ENCODE measurements around the gene SFXN3. TPM values are rescaled to one million over a fixed set of nuclear protein-coding genes. Genes with fewer than 3 reads are reported as not detected.

Gene SFXN3
- total and polyA plus RNA-seq, 2 of the 13 experiments (the other 11 are each of a cell fraction or from before 2014, with no cell fraction given): 16.8 to 71.5 TPM

GRCh38 chr10:101031796-101032636 lies 982 bp downstream of the SFXN3 start (continued):
- TF ChIP-seq, protein P1, sequence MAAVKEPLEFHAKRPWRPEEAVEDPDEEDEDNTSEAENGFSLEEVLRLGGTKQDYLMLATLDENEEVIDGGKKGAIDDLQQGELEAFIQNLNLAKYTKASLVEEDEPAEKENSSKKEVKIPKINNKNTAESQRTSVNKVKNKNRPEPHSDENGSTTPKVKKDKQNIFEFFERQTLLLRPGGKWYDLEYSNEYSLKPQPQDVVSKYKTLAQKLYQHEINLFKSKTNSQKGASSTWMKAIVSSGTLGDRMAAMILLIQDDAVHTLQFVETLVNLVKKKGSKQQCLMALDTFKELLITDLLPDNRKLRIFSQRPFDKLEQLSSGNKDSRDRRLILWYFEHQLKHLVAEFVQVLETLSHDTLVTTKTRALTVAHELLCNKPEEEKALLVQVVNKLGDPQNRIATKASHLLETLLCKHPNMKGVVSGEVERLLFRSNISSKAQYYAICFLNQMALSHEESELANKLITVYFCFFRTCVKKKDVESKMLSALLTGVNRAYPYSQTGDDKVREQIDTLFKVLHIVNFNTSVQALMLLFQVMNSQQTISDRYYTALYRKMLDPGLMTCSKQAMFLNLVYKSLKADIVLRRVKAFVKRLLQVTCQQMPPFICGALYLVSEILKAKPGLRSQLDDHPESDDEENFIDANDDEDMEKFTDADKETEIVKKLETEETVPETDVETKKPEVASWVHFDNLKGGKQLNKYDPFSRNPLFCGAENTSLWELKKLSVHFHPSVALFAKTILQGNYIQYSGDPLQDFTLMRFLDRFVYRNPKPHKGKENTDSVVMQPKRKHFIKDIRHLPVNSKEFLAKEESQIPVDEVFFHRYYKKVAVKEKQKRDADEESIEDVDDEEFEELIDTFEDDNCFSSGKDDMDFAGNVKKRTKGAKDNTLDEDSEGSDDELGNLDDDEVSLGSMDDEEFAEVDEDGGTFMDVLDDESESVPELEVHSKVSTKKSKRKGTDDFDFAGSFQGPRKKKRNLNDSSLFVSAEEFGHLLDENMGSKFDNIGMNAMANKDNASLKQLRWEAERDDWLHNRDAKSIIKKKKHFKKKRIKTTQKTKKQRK (IDR thresholded peaks at IDR 0.05; ENCODE audit: low read length): no peak
- TF ChIP-seq KLF12 (CRISPR knock-in tag; IDR thresholded peaks at IDR 0.05; ENCODE audit: borderline replicate concordance) (0 out of 2 replicates have a peak, but pooled peaks have one; percentile 42), ZNF225 (CRISPR knock-in tag; IDR thresholded peaks at IDR 0.05) (no peak), ZNF607 (CRISPR knock-in tag; IDR thresholded peaks at IDR 0.05; ENCODE audit: borderline replicate concordance) (0 out of 2 replicates have a peak, but pooled peaks have one; percentile 28), SRSF1 (optimal IDR thresholded peaks at IDR 0.05; ENCODE audit: low read depth, low read length) (peak; percentile 1), ZNF7 (CRISPR knock-in tag; IDR thresholded peaks at IDR 0.05) (no peak), SKI (IDR thresholded peaks at IDR 0.05; ENCODE audit: partially characterized antibody) (peak; percentile 77), ZEB1 (IDR thresholded peaks at IDR 0.05; ENCODE audit: insufficient replicate concordance, low read depth) (peak; percentile 59), ONECUT2 (CRISPR knock-in tag; IDR thresholded peaks at IDR 0.05) (no peak), ERF (CRISPR knock-in tag; IDR thresholded peaks at IDR 0.05) (no peak), JDP2 (CRISPR knock-in tag; IDR thresholded peaks at IDR 0.05; ENCODE audit: borderline replicate concordance) (no peak), ZNF772 (CRISPR knock-in tag; IDR thresholded peaks at IDR 0.05) (no peak; the same call in 1 of the 2 replicates)
- TF ChIP-seq, protein P2, sequence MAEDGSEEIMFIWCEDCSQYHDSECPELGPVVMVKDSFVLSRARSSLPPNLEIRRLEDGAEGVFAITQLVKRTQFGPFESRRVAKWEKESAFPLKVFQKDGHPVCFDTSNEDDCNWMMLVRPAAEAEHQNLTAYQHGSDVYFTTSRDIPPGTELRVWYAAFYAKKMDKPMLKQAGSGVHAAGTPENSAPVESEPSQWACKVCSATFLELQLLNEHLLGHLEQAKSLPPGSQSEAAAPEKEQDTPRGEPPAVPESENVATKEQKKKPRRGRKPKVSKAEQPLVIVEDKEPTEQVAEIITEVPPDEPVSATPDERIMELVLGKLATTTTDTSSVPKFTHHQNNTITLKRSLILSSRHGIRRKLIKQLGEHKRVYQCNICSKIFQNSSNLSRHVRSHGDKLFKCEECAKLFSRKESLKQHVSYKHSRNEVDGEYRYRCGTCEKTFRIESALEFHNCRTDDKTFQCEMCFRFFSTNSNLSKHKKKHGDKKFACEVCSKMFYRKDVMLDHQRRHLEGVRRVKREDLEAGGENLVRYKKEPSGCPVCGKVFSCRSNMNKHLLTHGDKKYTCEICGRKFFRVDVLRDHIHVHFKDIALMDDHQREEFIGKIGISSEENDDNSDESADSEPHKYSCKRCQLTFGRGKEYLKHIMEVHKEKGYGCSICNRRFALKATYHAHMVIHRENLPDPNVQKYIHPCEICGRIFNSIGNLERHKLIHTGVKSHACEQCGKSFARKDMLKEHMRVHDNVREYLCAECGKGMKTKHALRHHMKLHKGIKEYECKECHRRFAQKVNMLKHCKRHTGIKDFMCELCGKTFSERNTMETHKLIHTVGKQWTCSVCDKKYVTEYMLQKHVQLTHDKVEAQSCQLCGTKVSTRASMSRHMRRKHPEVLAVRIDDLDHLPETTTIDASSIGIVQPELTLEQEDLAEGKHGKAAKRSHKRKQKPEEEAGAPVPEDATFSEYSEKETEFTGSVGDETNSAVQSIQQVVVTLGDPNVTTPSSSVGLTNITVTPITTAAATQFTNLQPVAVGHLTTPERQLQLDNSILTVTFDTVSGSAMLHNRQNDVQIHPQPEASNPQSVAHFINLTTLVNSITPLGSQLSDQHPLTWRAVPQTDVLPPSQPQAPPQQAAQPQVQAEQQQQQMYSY (CRISPR knock-in tag; IDR thresholded peaks at IDR 0.05): no peak
- TF ChIP-seq, protein P3, sequence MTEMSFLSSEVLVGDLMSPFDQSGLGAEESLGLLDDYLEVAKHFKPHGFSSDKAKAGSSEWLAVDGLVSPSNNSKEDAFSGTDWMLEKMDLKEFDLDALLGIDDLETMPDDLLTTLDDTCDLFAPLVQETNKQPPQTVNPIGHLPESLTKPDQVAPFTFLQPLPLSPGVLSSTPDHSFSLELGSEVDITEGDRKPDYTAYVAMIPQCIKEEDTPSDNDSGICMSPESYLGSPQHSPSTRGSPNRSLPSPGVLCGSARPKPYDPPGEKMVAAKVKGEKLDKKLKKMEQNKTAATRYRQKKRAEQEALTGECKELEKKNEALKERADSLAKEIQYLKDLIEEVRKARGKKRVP (CRISPR knock-in tag; IDR thresholded peaks at IDR 0.05): no peak
- TF ChIP-seq, protein P4, sequence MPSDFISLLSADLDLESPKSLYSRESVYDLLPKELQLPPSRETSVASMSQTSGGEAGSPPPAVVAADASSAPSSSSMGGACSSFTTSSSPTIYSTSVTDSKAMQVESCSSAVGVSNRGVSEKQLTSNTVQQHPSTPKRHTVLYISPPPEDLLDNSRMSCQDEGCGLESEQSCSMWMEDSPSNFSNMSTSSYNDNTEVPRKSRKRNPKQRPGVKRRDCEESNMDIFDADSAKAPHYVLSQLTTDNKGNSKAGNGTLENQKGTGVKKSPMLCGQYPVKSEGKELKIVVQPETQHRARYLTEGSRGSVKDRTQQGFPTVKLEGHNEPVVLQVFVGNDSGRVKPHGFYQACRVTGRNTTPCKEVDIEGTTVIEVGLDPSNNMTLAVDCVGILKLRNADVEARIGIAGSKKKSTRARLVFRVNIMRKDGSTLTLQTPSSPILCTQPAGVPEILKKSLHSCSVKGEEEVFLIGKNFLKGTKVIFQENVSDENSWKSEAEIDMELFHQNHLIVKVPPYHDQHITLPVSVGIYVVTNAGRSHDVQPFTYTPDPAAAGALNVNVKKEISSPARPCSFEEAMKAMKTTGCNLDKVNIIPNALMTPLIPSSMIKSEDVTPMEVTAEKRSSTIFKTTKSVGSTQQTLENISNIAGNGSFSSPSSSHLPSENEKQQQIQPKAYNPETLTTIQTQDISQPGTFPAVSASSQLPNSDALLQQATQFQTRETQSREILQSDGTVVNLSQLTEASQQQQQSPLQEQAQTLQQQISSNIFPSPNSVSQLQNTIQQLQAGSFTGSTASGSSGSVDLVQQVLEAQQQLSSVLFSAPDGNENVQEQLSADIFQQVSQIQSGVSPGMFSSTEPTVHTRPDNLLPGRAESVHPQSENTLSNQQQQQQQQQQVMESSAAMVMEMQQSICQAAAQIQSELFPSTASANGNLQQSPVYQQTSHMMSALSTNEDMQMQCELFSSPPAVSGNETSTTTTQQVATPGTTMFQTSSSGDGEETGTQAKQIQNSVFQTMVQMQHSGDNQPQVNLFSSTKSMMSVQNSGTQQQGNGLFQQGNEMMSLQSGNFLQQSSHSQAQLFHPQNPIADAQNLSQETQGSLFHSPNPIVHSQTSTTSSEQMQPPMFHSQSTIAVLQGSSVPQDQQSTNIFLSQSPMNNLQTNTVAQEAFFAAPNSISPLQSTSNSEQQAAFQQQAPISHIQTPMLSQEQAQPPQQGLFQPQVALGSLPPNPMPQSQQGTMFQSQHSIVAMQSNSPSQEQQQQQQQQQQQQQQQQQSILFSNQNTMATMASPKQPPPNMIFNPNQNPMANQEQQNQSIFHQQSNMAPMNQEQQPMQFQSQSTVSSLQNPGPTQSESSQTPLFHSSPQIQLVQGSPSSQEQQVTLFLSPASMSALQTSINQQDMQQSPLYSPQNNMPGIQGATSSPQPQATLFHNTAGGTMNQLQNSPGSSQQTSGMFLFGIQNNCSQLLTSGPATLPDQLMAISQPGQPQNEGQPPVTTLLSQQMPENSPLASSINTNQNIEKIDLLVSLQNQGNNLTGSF (CRISPR knock-in tag; IDR thresholded peaks at IDR 0.05): no peak
